H1 (cell line): ENCODE measurements around the gene DEPP1. TPM values are rescaled to one million over a fixed set of nuclear protein-coding genes. Genes with fewer than 3 reads are reported as not detected.

Experiments used
- CTCF ChIA-PET: fragments of 300-600 bp; sonication (Branson Sonifier 250); formaldehyde crosslinking; loops from one replicate; lab custom pipeline; 2021; ENCODE audit not compliant: partially characterized antibody; lab: Charles Lee
- POLR2A ChIA-PET: fragments of 300-600 bp; sonication (Branson Sonifier 250); formaldehyde crosslinking; loops from one replicate; lab custom pipeline; 2021; ENCODE audit warnings: inconsistent platforms; ENCODE audit not compliant: partially characterized antibody; lab: Charles Lee
- DNase-seq, 2 experiments: peaks; one replicate each; pipeline versions ENCODE4 v3.0.0 to v3.0.0-alpha.2; 2010 to 2022; ENCODE audit warnings: low spot score in 2 of 2, low read depth in 1 of 2, mixed read lengths in 1 of 2
- FAIRE-seq: peaks from 2 replicates; lab custom pipeline; 2011; peaks lifted over from hg19 to GRCh38; lab: Jason Lieb, UNC
- H2AFZ ChIP-seq: 2 replicates; pipeline ENCODE4 v1.8.1; 2012; ENCODE audit warnings: low read length, inconsistent platforms
- H2AK5ac ChIP-seq: 2 replicates; pipeline ENCODE4 v1.6.1; 2013; ENCODE audit warnings: low read depth, low read length
- H2BK120ac ChIP-seq: replicated peaks from 2 replicates; pipeline ENCODE3; 2013; ENCODE audit warnings: low read depth, low read length, inconsistent platforms
- H2BK12ac ChIP-seq: 2 replicates; pipeline ENCODE4 v1.6.1; 2013; ENCODE audit warnings: low read depth, low read length
- H2BK15ac ChIP-seq: 2 replicates; pipeline ENCODE4 v1.6.1; 2013; ENCODE audit warnings: low read length
- H2BK20ac ChIP-seq: 2 replicates; pipeline ENCODE4 v1.6.1; 2013; ENCODE audit warnings: low read length
- H2BK5ac ChIP-seq: 2 replicates; pipeline ENCODE4 v1.6.1; 2013; ENCODE audit warnings: low read depth, low read length
- H3K14ac ChIP-seq: 2 replicates; pipeline ENCODE4 v1.6.1; 2013; ENCODE audit warnings: inconsistent platforms; ENCODE audit not compliant: insufficient read length
- H3K18ac ChIP-seq: 2 replicates; pipeline ENCODE4 v1.6.1; 2013; ENCODE audit warnings: low read length; ENCODE audit errors: extremely low read depth
- H3K23ac ChIP-seq: 2 replicates; pipeline ENCODE4 v1.6.1; 2013; ENCODE audit warnings: inconsistent platforms; ENCODE audit not compliant: insufficient read length
- H3K23me2 ChIP-seq: 2 replicates; pipeline ENCODE4 v1.6.1; 2013; ENCODE audit warnings: low read depth, low read length
- H3K27ac ChIP-seq: 2 replicates; pipeline ENCODE4 v1.6.1; 2011; ENCODE audit warnings: low read depth, low read length, inconsistent platforms
- H3K27me3 ChIP-seq, 4 experiments: replicated peaks in 1 of 4; 1 replicate in 1 of 4; 2 replicates in 3 of 4; pipeline versions ENCODE4 v1.6.1 to v1.8.1; 2011 to 2013; ENCODE audit warnings: low read length in 3 of 4, mild to moderate bottlenecking in 3 of 4, inconsistent platforms in 2 of 4, mixed read lengths in 2 of 4, moderate library complexity in 1 of 4; ENCODE audit not compliant: control insufficient read depth in 3 of 4, insufficient read depth in 3 of 4; ENCODE audit errors: extremely low read depth in 1 of 4
- H3K36me3 ChIP-seq, 4 experiments: 2 replicates each; pipeline versions ENCODE4 v1.6.1 to v1.8.1; 2011 to 2013; ENCODE audit warnings: mild to moderate bottlenecking in 4 of 4, low read length in 3 of 4, moderate library complexity in 2 of 4, control low read depth in 1 of 4, inconsistent platforms in 1 of 4; ENCODE audit not compliant: insufficient read depth in 4 of 4, control insufficient read depth in 2 of 4
- H3K4ac ChIP-seq: replicated peaks from 2 replicates; pipeline ENCODE3; 2013; ENCODE audit warnings: low read length, low read depth, mixed read lengths, inconsistent platforms; ENCODE audit not compliant: insufficient read length
- H3K4me1 ChIP-seq, 4 experiments: replicated peaks in 1 of 4; 1 replicate in 1 of 4; 2 replicates in 3 of 4; pipeline versions ENCODE4 v1.6.1 to v1.8.1; 2011 to 2013; ENCODE audit warnings: low read length in 3 of 4, inconsistent platforms in 2 of 4, mixed read lengths in 1 of 4; ENCODE audit not compliant: insufficient read depth in 4 of 4, control insufficient read depth in 3 of 4
- H3K4me2 ChIP-seq, 2 experiments: 2 replicates each; pipeline versions ENCODE4 v1.6.1 to v1.8.1; 2011 to 2013; ENCODE audit warnings: low read depth in 2 of 2, low read length in 2 of 2, control low read depth in 1 of 2, inconsistent platforms in 1 of 2, mild to moderate bottlenecking in 1 of 2; ENCODE audit not compliant: insufficient read depth in 1 of 2
- H3K4me3 ChIP-seq, 4 experiments: fragments of 200-600, 300-600 bp in 1 of 4; sonication (generic), shearing (Covaris generic), sonication (Bioruptor Twin) in 1 of 4; 2 replicates each; pipeline versions ENCODE4 v1.5.1 to v1.8.1; 2011 to 2016; ENCODE audit warnings: low read length in 4 of 4, low read depth in 3 of 4, control low read depth in 2 of 4, inconsistent platforms in 2 of 4, mild to moderate bottlenecking in 2 of 4, mixed read lengths in 1 of 4, moderate library complexity in 1 of 4; ENCODE audit not compliant: insufficient read depth in 2 of 4; ENCODE audit errors: extremely low read depth in 1 of 4
- H3K56ac ChIP-seq: replicated peaks from 2 replicates; pipeline ENCODE3; 2013; ENCODE audit warnings: low read depth, mild to moderate bottlenecking, mixed read lengths, low read length, inconsistent platforms; ENCODE audit not compliant: insufficient read length
- H3K79me1 ChIP-seq: 2 replicates; pipeline ENCODE4 v1.6.1; 2013; ENCODE audit warnings: low read depth, low read length, control low read depth
- H3K79me2 ChIP-seq, 2 experiments: 2 replicates each; pipeline versions ENCODE4 v1.6.1 to v1.8.1; 2012 to 2013; ENCODE audit warnings: low read length in 2 of 2, mild to moderate bottlenecking in 2 of 2, inconsistent platforms in 1 of 2; ENCODE audit not compliant: insufficient read depth in 2 of 2, control insufficient read depth in 1 of 2
- H3K9ac ChIP-seq, 4 experiments: replicated peaks in 1 of 4; 1 replicate in 1 of 4; 2 replicates in 3 of 4; pipeline versions ENCODE4 v1.6.1 to v1.8.1; 2011 to 2013; ENCODE audit warnings: low read depth in 3 of 4, low read length in 3 of 4, control low read depth in 2 of 4, mild to moderate bottlenecking in 2 of 4, moderate library complexity in 2 of 4, inconsistent platforms in 1 of 4; ENCODE audit errors: extremely low read depth in 1 of 4
- H3K9me3 ChIP-seq, 2 experiments: 2 replicates each; pipeline versions ENCODE4 v1.6.1 to v1.8.1; 2012 to 2013; ENCODE audit warnings: mild to moderate bottlenecking in 2 of 2, moderate library complexity in 2 of 2, control low read depth in 1 of 2, inconsistent platforms in 1 of 2, low read depth in 1 of 2, low read length in 1 of 2, mixed read lengths in 1 of 2; ENCODE audit not compliant: insufficient read depth in 2 of 2
- H4K20me1 ChIP-seq, 2 experiments: replicated peaks in 1 of 2; 2 replicates each; pipeline versions ENCODE3 to v1.8.1; 2011 to 2013; ENCODE audit warnings: inconsistent platforms in 2 of 2, low read length in 2 of 2, mild to moderate bottlenecking in 1 of 2; ENCODE audit not compliant: insufficient read depth in 2 of 2, control insufficient read depth in 1 of 2
- H4K5ac ChIP-seq: 2 replicates; pipeline ENCODE4 v1.6.1; 2013; ENCODE audit warnings: low read length, low read depth, mixed read lengths, inconsistent platforms; ENCODE audit not compliant: insufficient read length
- H4K8ac ChIP-seq: 2 replicates; pipeline ENCODE4 v1.8.0; 2013; ENCODE audit warnings: mild to moderate bottlenecking, moderate library complexity, low read length, inconsistent platforms; ENCODE audit not compliant: insufficient read depth; ENCODE audit errors: extremely low read depth
- H4K91ac ChIP-seq: replicated peaks from 2 replicates; pipeline ENCODE3; 2013; ENCODE audit warnings: low read length, mixed read lengths, inconsistent platforms; ENCODE audit not compliant: insufficient read length
- ASH2L ChIP-seq: fragments of 200-600, 300-600 bp; sonication (generic); IDR thresholded peaks from one replicate; pipeline ENCODE4 v1.7.1; 2017; ENCODE audit warnings: low read length
- HDAC6 ChIP-seq: IDR thresholded peaks from one replicate; pipeline ENCODE4 v1.7.1; 2012; ENCODE audit warnings: low read depth, mild to moderate bottlenecking, inconsistent platforms, low read length, moderate library complexity
- NANOG ChIP-seq: IDR thresholded peaks from 2 replicates; pipeline ENCODE4 v1.6.1; 2011; ENCODE audit warnings: low read length, low read depth, mild to moderate bottlenecking, inconsistent platforms; ENCODE audit not compliant: insufficient read depth, poor library complexity, severe bottlenecking
- PHF8 ChIP-seq: fragments of 200-600 bp; sonication (generic); conservative IDR thresholded peaks from 2 replicates; pipeline ENCODE4 v1.7.1; 2012; ENCODE audit warnings: low read depth, mild to moderate bottlenecking, inconsistent platforms, low read length, moderate library complexity
- RFX5 ChIP-seq: IDR thresholded peaks from 2 replicates; pipeline ENCODE4 v1.6.1; 2011; ENCODE audit warnings: low read depth, low read length, improper control_type of control experiment, borderline replicate concordance
- SP1 ChIP-seq: IDR thresholded peaks from 2 replicates; pipeline ENCODE4 v1.6.1; 2011; ENCODE audit warnings: low read depth, low read length
- SP2 ChIP-seq: IDR thresholded peaks from 2 replicates; pipeline ENCODE4 v1.6.1; 2012; ENCODE audit warnings: mild to moderate bottlenecking, low read length, inconsistent platforms
- WGBS, 2 experiments: shearing (Covaris generic) in 1 of 2; methylation state at CpG; one replicate each; pipeline versions ENCODE4 v1.1.6 to v1.1.7; 2013 to 2015; ENCODE audit warnings: low lambda C conversion rate in 2 of 2, mixed read lengths in 2 of 2, inconsistent platforms in 1 of 2, low coverage in 1 of 2, missing lambda C conversion rate in 1 of 2; ENCODE audit not compliant: insufficient replicate concordance in 2 of 2, insufficient coverage in 1 of 2, insufficient read length in 1 of 2; ENCODE audit errors: extremely low coverage in 1 of 2, missing lambda C conversion rate in 1 of 2; 5-methylcytosine and 5-hydroxymethylcytosine counted together
- polyA plus RNA-seq, 7 experiments: library from polyadenylated mRNA; depleted of rRNA in 3 of 7; stranded (reverse) in 5 of 7; unstranded in 2 of 7; fragments of >200 nt in 5 of 7; fragments of 200-250 nt in 2 of 7; gene quantifications; 1 replicate in 5 of 7; 2 replicates in 1 of 7; 4 replicates in 1 of 7; pipeline versions ENCODE4 v1.2.1 to v1.2.3, GENCODE V29; 2011 to 2013; ENCODE audit warnings: missing spikeins in 2 of 7, mixed read lengths in 2 of 7
- total RNA-seq: library from RNA; stranded (reverse); fragmentation: NEBNext Ultra II Directional; extraction: Animal tissue kit (Norgen Biotek cat#: 25700); gene quantifications from 2 replicates; pipeline ENCODE4 v1.2.1, GENCODE V29; 2021

DEPP1 gene
- total and polyA plus RNA-seq, 2 of the 8 experiments (the other 6 are each of a cell fraction or from before 2014, with no cell fraction given): 0.67 to 4.5 TPM

- WGBS, 2 experiments: 90% methylated on average over 9 of the region's 9 CpGs; no CpG with 5 or more reads in 1 of the 2 experiments
- H3K56ac ChIP-seq: no peak overlapping the region
- no peaks in the 10 kb centered on the region for H3K79me2 ChIP-seq
- H4K8ac ChIP-seq: no peak overlapping the region
- no peak overlapping the region for H3K23ac ChIP-seq
- H2BK12ac ChIP-seq: no peak overlapping the region
- no peaks in the 10 kb centered on the region for H3K27me3 ChIP-seq
- H2AK5ac ChIP-seq: no peak overlapping the region
- H3K79me1 ChIP-seq: no peaks in the 10 kb centered on the region
- H3K4ac ChIP-seq: no peak overlapping the region
- peak overlapping the region; percentile 20; the same call in 1 of the 2 replicates for H2BK15ac ChIP-seq
- no peak overlapping the region for H2BK5ac ChIP-seq
- peak overlapping the region in 1 of 2 experiments; percentile 65; a peak in 1 of 4 replicates for H3K4me2 ChIP-seq
- H3K27ac ChIP-seq: no peak overlapping the region
- H3K23me2 ChIP-seq: peaks cover 11% of the 10 kb centered on the region; the same call in 1 of the 2 replicates
- DNase-seq (no peak), FAIRE-seq (no peak)
- H3K4me1 ChIP-seq: peaks cover 26 to 62% (median 42%) of the 10 kb centered on the region in 4 experiments
- H2BK120ac ChIP-seq: no peak overlapping the region
- peak overlapping the region; percentile 17; the same call in 1 of the 2 replicates for H3K18ac ChIP-seq
- no peak overlapping the region for H4K5ac ChIP-seq
- no peaks in the 10 kb centered on the region for H3K9me3 ChIP-seq
- H3K9ac ChIP-seq: no peak overlapping the region
- H2AFZ ChIP-seq: no peak overlapping the region
- CTCF ChIA-PET: interaction anchor here (0.8 to 2.9 kb wide), 9 partner anchors 10 to 1226 kb away, joined by 3 to 40 read pairs (median 4); no protein-coding TSS in a partner anchor
- H2BK20ac ChIP-seq: no peak overlapping the region
- H4K91ac ChIP-seq: peak overlapping the region; percentile 1
- POLR2A ChIA-PET: interaction anchor here (1.1 to 2.3 kb wide), 6 partner anchors 10 to 27 kb away, joined by 4 to 11 read pairs (median 4); no protein-coding TSS in a partner anchor
- H3K36me3 ChIP-seq: no peaks in the 10 kb centered on the region; a peak in 2 of 8 replicates
- H3K14ac ChIP-seq: no peak overlapping the region
- H4K20me1 ChIP-seq: no peaks in the 10 kb centered on the region
- TF ChIP-seq SP1 (no peak), PHF8 (no peak), SP2 (no peak), NANOG (no peak), RFX5 (no peak), HDAC6 (no peak), ASH2L (no peak)
- TF ChIP-seq, all 59 proteins: peak for 0
- H3K4me3 ChIP-seq: no peak overlapping the region; a peak in 1 of 8 replicates
Observed at GRCh38 chr10:44976352-44977198, 2.0 kb downstream of the DEPP1 start.
